ENCODE measurements around the gene MACO1. TPM values are rescaled to one million over a fixed set of nuclear protein-coding genes. Genes with fewer than 3 reads are reported as not detected.

Gene MACO1
- total RNA-seq, 2 donors from 2014 or later = 19.4 to 25.9 TPM

- no peak for DNase-seq
- no peak for ATAC-seq
- intact Hi-C loops (cut with DNase I, micrococcal nuclease) = loop anchor here in 1 of 2 donors (10.0 kb wide), 2 partner anchors 125 to 245 kb away; no protein-coding TSS in a partner anchor
Observed at GRCh38 chr1:25529518-25530185, 99.0 kb downstream of the MACO1 start.

DNA sequence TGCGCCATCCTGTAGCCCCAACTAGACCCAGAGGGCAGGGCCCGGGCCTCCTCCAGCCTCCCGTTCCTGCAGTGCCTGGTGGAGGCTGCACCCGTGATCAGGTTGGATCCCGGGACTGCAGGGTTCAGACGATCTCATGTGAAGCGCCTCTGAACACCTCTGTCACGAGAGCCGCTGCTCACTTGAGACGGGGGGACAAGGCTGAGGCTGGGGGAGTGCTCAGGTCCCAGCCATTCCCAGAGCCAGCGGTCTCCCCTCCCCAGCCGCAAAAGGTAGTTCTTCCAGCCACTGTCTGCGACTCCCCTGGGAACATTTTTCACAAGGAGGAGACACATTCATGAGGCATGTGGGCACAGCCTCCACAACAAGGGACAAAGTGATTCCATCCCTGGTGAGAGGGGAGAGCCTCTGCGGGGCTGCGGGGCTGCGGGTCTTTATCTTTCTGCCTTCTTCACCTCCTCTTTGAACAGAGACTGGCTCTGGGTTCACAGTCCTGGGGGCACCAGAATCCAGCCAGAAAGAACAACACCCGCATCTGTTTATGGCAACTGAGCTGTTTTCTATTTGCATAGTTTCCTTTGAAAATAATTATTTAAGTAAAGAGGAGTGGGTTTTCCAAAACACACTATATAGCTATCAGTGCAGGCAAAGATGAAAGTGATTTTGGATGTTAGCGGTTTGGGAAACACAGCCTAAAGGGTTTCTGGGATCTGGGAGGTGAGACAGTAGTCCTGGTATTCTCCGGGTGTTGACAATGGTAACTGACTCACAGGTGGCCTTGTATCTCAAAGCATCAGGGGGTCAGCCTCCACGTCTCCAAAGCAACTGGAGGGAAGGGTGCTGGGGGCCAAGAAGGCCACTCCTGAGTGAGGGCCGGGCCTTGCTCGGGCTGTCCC, 99.7 kb downstream of the MACO1 start:
- no peak for DNase-seq
- intact Hi-C loops (cut with DNase I, micrococcal nuclease) = loop anchor here in 1 of 2 donors (10.0 kb wide), 1 partner anchor 244 kb away; no protein-coding TSS in a partner anchor
- ATAC-seq = peak; percentile 6

DNA sequence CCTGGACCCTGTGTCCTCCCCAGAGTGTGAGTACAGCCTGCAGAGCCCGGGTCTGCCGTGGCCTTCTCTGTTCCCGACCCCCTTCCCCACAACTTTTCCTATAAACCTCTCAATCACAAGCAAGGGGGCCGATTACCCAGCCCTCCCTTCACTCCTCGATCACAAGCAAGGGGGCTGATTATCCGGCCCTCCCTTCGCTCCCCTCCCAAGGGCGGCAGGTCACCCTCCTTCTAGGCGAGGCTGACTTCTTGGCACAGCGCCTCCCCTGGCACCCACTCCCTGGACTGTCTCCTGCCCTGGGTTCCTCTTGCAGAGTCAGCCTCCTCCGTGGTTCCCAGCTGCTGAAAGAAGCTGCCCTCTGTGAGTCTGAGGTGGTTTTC, 100.4 kb downstream of the MACO1 start:
- DNase-seq (no peak), ATAC-seq (peak; percentile 73)
- intact Hi-C loops (cut with DNase I, micrococcal nuclease) = loop anchor here in 1 of 2 donors (10.0 kb wide), 1 partner anchor 244 kb away; no protein-coding TSS in a partner anchor

- intact Hi-C loops (cut with DNase I, micrococcal nuclease) = loop anchor here in 1 of 2 donors (10.0 kb wide), 1 partner anchor 242 kb away; no protein-coding TSS in a partner anchor
- ATAC-seq = no peak
- DNase-seq = no peak
Observed at GRCh38 chr1:25532970-25533369, 102.3 kb downstream of the MACO1 start.

GRCh38 chr1:25533775-25534409, 103.2 kb downstream of the MACO1 start:
- intact Hi-C loops (cut with DNase I, micrococcal nuclease) = loop anchor here in 1 of 2 donors (10.0 kb wide), 1 partner anchor 241 kb away; no protein-coding TSS in a partner anchor
- DNase-seq = no peak

GRCh38 chr1:25534410-25534788, 103.7 kb downstream of the MACO1 start:
- DNase-seq (no peak), ATAC-seq (no peak)
- intact Hi-C loops (cut with DNase I, micrococcal nuclease) = loop anchor here in 1 of 2 donors (10.0 kb wide), 1 partner anchor 240 kb away; no protein-coding TSS in a partner anchor

More at GRCh38 chr1:25533775-25534409, 103.2 kb downstream of the MACO1 start:
- ATAC-seq = no peak

DNA sequence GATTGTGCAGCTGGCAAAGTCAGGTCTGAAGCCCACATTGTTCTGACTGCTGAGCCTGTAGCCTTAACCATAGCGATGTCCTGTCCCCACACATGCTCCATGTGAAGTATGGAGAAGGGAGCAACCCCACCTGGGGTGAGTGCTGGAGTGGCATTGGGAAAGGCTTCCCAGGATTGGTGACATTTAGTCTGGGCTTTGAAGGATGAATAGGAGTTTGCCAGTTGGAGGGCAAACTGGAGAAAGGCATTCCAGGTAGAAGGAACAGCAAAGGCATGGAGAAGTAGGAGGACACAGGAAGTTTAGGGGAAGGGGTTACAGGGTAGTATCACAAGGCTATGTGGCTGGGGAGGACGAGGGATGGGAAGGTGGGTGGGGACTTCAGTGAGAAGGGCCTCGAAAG, 105.4 kb downstream of the MACO1 start:
- ATAC-seq = no peak

DNA sequence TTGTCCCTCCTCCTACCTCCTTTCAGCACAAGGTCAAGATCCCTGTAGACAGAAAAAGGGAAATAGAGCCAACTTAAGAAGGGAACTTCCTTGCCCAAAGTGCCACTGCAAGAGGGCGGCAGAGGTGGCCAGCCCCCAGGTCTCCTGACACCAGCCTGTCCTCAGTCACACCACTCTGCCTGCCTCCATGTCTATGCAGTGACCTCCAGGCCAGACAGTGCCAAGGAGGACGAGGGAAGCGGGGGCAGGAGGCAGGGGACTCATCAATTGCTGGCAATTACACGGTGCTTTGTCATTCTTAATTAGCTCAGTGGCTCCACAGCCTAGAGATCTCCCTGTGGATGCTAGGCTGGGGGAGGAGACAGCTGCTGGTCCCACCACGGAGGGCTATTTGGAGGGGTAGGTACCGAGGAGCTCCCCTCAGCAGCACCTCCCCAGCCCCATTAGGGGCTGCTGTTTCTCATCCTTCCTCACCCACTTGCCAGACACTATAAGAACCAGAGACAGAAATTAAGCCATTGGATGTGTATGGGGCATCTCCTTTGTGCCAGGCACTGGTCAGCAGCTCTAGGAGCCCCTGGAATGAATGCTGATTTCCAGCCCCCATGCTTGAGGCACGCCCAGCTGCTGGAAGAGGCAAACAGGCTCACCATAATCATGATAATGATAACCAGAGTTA, 106.6 kb downstream of the MACO1 start:
- no peak for ATAC-seq
- intact Hi-C loops (cut with DNase I, micrococcal nuclease) = loop anchor here in 1 of 2 donors (10.0 kb wide), 1 partner anchor 238 kb away; no protein-coding TSS in a partner anchor
- no peak for DNase-seq

More for the DNA sequence above, 105.4 kb downstream of the MACO1 start:
- DNase-seq = no peak
- intact Hi-C loops (cut with DNase I, micrococcal nuclease) = loop anchor here in 1 of 2 donors (10.0 kb wide), 1 partner anchor 239 kb away; no protein-coding TSS in a partner anchor

DNA sequence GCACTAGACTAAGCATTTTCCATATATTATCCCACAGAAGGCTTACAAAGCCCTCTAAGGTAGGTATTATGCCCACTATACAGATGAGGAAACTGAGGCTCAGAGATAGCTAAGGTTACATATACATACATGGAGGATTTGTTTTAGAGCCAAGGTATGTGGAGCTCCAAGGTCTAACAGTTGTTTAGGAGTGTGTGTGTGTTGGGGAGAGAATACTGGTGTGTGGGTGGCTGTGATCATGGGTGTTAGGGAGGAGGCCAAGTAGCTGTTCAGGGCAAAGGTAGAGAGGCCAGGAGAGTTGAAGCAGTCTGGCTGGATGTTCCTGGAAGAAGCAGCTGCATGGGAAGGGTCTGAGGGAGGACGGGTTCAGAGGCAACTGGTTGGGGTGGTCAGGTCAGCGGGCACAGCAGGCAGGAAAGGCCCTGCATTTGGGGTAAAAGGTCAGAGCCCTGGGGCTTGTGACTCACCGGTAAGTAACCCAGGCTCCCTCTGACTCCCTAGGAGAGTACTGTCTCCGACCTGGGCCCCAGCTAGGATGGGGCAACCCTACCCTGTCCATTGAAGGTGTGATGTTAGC, 107.6 kb downstream of the MACO1 start:
- DNase-seq (no peak), ATAC-seq (peak; percentile 51)
- intact Hi-C loops (cut with DNase I, micrococcal nuclease) = loop anchor here in 1 of 2 donors (10.0 kb wide), 1 partner anchor 237 kb away; no protein-coding TSS in a partner anchor

- DNase-seq = no peak
- no peak for ATAC-seq
- intact Hi-C loops (cut with DNase I, micrococcal nuclease) = no loop called here
Observed at GRCh38 chr1:25540750-25541342, 110.1 kb downstream of the MACO1 start.

DNA sequence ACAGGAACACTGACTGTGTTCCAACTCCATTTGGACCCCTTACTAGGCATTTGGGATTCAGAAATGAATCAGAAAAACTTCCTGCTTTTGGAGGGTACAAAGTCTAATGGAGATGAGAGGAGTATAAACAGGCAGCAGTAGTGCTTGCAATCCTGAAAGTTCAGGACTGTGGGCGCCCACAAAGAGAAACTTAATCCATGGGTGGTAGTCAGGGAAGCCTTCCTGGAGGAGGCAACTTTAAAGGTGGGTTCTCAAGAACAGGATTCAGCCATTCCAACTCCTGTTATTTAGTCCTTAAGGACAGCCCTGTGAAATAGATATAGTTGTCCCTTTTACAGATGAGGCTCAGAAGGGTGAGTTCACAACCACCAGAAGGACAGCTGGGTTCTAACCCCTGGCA, 110.7 kb downstream of the MACO1 start:
- peak; percentile 11 for ATAC-seq

GRCh38 chr1:25541889-25542658, 111.4 kb downstream of the MACO1 start:
- ATAC-seq (no peak), DNase-seq (no peak)
- intact Hi-C loops (cut with DNase I, micrococcal nuclease) = no loop called here

More for the DNA sequence above, 110.7 kb downstream of the MACO1 start:
- DNase-seq = no peak
- intact Hi-C loops (cut with DNase I, micrococcal nuclease) = no loop called here

GRCh38 chr1:25543005-25543424, 112.3 kb downstream of the MACO1 start:
- DNase-seq (no peak), ATAC-seq (no peak)
- intact Hi-C loops (cut with DNase I, micrococcal nuclease) = no loop called here

GRCh38 chr1:25543425-25544242, 112.9 kb downstream of the MACO1 start, which contains the start of gene LDLRAP1:
LDLRAP1 (plus strand) TSS chr1:25543606; CDS start chr1:25543699, 93 bp downstream.
- intact Hi-C loops (cut with DNase I, micrococcal nuclease) = no loop called here
- DNase-seq = peak; percentile 56 to 80
- ATAC-seq = peak; percentile 90

- DNase-seq = peak in 1 of 2 donors; percentile 37
- ATAC-seq = peak; percentile 29
- intact Hi-C loops (cut with DNase I, micrococcal nuclease) = no loop called here
Observed at GRCh38 chr1:25544243-25544764, 113.6 kb downstream of the MACO1 start.

- ATAC-seq = peak; percentile 38
- intact Hi-C loops (cut with DNase I, micrococcal nuclease) = no loop called here
- DNase-seq = peak; percentile 59 to 74
Observed at GRCh38 chr1:25544819-25545218, 114.1 kb downstream of the MACO1 start.
